Activated T-helper 1 cell treated with Interleukin-2 at 50 U/mL for 16 hours (primary cell): ENCODE measurements around the gene CPNE1.

Source experiments
- DNase-seq: peaks from one replicate; pipeline ENCODE4 v3.0.0-alpha.2; 2020; ENCODE audit warnings: low read depth

The CPNE1 gene

GRCh38 chr20:35598899-35599775, 65.6 kb downstream of the CPNE1 start:
- DNase-seq = no peak

- DNase-seq = no peak
Measured at GRCh38 chr20:35598476-35598875, 66.2 kb downstream of the CPNE1 start.

GRCh38 chr20:35597186-35597585, 67.5 kb downstream of the CPNE1 start:
- no peak for DNase-seq

- DNase-seq = no peak
Measured at GRCh38 chr20:35595901-35596300, 68.8 kb downstream of the CPNE1 start.

- no peak for DNase-seq
Measured at GRCh38 chr20:35595456-35595855, 69.2 kb downstream of the CPNE1 start.

GRCh38 chr20:35592339-35592974, 72.2 kb downstream of the CPNE1 start:
- DNase-seq = no peak

GRCh38 chr20:35588397-35588796, 76.3 kb downstream of the CPNE1 start:
- DNase-seq = no peak

GRCh38 chr20:35587436-35587835, 77.3 kb downstream of the CPNE1 start:
- no peak for DNase-seq

- no peak for DNase-seq
Measured at GRCh38 chr20:35586751-35587425, 77.8 kb downstream of the CPNE1 start.

- DNase-seq = no peak
Measured at GRCh38 chr20:35583636-35584560, 80.8 kb downstream of the CPNE1 start.

GRCh38 chr20:35582741-35583404, 81.8 kb downstream of the CPNE1 start:
- no peak for DNase-seq

- DNase-seq = no peak
Measured at GRCh38 chr20:35582131-35582530, 82.6 kb downstream of the CPNE1 start.

- DNase-seq = no peak
Measured at GRCh38 chr20:35579196-35579595, 85.5 kb downstream of the CPNE1 start.

- DNase-seq = no peak
Measured at GRCh38 chr20:35578469-35578868, 86.2 kb downstream of the CPNE1 start.

- no peak for DNase-seq
Measured at GRCh38 chr20:35576816-35577215, 87.9 kb downstream of the CPNE1 start.
